Muscle layer of duodenum (tissue), 2 donors: ENCODE results near the gene KIAA1958.
A peak's percentile ranks its signal among the peaks of the same experiment; 100 is the strongest.

Experiments
- H3K27ac ChIP-seq: one replicate; pipeline ENCODE4 v1.7.0; 2013; ENCODE audit warnings: mild to moderate bottlenecking, low read length
- H3K27me3 ChIP-seq: one replicate; pipeline ENCODE4 v1.7.0; 2013; ENCODE audit warnings: low read depth, mild to moderate bottlenecking, control low read depth, low read length
- H3K36me3 ChIP-seq, 2 donors: one replicate each; pipeline ENCODE4 v1.7.0; 2013; ENCODE audit warnings: low read length in 2 of 2, control low read depth in 1 of 2, mild to moderate bottlenecking in 1 of 2; ENCODE audit not compliant: insufficient read depth in 2 of 2, control insufficient read depth in 1 of 2
- H3K4me1 ChIP-seq, 2 donors: one replicate each; pipeline ENCODE4 v1.7.0; 2013; ENCODE audit warnings: low read length in 2 of 2, mild to moderate bottlenecking in 2 of 2, control low read depth in 1 of 2, moderate library complexity in 1 of 2; ENCODE audit not compliant: insufficient read depth in 2 of 2, control insufficient read depth in 1 of 2
- H3K4me3 ChIP-seq, 2 donors: one replicate each; pipeline ENCODE4 v1.7.0; 2013; ENCODE audit warnings: low read length in 2 of 2, low read depth in 1 of 2, mild to moderate bottlenecking in 1 of 2
- H3K9me3 ChIP-seq, 2 donors: one replicate each; pipeline ENCODE4 v1.7.0; 2013; ENCODE audit warnings: low read length in 2 of 2, control low read depth in 1 of 2, mild to moderate bottlenecking in 1 of 2; ENCODE audit not compliant: control insufficient read depth in 1 of 2
- donor health status: healthy.

The KIAA1958 gene

DNA sequence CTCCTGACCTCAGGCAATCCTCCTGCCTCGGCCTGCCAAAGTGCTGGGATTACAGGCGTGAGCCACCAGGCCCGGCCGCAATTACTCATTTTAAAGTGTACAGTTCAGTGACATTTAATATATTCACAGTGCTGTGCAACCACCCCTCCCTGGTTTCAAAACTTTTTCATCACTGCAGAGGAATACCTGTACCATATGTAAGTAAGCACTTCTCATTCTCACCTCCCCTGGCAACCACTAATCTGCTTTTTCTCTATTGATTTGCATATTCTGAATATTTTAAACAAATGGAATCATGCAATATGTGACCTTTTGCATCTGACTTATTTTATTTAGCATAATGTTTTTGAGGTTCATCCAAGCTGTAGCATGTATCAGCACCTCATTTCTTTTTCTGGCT, 21.3 kb upstream of the KIAA1958 start:
- no peaks in the 10 kb centered on the region for H3K4me1 ChIP-seq
- H3K27ac ChIP-seq, result no peak overlapping the region
- peaks cover 4 to 33% of the 10 kb centered on the region in 2 donors for H3K36me3 ChIP-seq
- peaks cover 0 to 3% of the 10 kb centered on the region in 2 donors for H3K9me3 ChIP-seq
- H3K27me3 ChIP-seq, result no peaks in the 10 kb centered on the region
- no peak overlapping the region for H3K4me3 ChIP-seq

DNA sequence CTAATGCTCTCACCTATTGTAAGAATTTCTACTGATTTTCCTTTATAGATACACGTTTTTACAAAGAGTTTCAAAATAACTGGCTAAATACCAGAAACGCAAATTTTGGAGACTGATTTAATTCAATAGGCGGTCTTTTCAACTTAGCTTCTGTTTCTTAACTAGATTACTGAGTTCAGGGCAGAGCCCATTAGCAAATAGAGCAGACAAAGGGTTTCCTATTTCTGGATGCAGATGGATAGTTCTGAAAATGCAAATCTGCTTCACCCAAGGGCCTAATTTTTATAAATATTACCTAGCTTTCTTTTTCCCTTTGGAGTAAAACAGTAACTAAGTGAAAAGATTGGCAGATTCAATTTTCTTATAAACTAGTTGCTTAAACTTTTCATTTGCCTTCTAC, 13.6 kb upstream of the KIAA1958 start:
- Histone ChIP-seq H3K9me3 (peaks cover 6 to 7% of the 10 kb centered on the region in 2 donors), H3K27ac (no peak overlapping the region), H3K4me3 (no peak overlapping the region), H3K4me1 (no peaks in the 10 kb centered on the region), H3K36me3 (peaks cover 4 to 31% of the 10 kb centered on the region in 2 donors), H3K27me3 (no peaks in the 10 kb centered on the region)

DNA sequence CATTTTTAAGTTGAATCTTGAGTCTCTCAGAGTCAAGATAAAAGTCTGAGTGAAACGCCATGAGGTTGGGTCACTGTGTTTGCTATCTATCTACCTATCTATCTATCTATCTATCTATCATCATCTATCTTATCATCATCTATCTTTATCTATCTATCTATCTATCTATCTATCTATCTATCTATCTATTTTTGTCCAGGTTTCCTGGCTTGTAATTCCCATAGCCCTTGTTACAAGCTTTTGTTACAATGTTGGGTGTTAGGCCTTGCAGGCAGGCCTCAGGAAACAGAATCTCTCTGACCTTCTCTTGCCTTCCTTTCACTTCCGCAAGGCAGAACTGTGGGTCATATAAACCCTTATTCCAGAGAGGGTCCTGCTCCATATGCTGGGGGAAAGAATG, 12.6 kb upstream of the KIAA1958 start:
- H3K4me3 ChIP-seq, result no peak overlapping the region

DNA sequence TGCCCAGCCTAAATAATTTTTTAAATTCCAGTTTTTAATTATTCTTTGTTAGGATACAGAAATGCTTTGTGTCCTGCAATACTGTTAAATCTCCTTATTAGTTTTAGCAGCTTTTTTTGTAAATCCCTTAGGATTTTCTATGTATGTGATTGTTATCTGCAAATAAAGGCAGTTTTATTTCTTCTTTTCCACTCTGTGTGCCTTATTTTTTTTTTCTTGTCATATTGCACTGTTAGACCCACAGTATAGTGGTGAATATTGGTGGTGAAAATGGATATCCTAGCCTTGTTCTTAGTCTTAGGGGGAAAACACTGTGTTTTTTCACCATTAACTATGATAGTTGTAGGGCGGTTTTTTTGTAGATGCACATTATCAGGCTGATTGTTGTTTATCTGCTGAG, 11.3 kb upstream of the KIAA1958 start:
- H3K4me1 ChIP-seq, result no peaks in the 10 kb centered on the region
- H3K36me3 ChIP-seq, result peaks cover 0 to 31% of the 10 kb centered on the region in 2 donors

More for the DNA sequence above, 12.6 kb upstream of the KIAA1958 start:
- Histone ChIP-seq H3K4me1 (no peaks in the 10 kb centered on the region), H3K27me3 (no peaks in the 10 kb centered on the region), H3K9me3 (peaks cover 6 to 11% of the 10 kb centered on the region in 2 donors), H3K36me3 (peaks cover 0 to 31% of the 10 kb centered on the region in 2 donors), H3K27ac (no peak overlapping the region)

DNA sequence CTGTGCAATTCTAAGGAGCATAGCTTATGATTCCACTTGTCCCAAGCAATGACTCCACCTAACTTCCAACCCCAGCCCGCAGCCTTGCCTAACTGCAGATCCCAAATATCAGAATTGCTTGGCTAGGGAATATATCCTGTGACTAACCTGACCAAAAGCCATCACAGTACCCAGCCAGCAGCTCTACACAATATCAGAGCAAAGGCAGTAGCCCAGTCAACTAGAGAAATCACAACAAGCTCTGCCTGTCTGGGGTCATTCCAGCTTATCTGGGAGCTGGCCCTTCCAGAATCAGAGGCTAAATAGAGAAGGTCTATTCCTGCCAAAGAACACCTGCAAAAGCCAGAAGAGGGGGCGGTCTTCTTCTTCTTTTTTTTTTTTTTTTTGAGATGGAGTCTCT, 9.3 kb upstream of the KIAA1958 start:
- no peaks in the 10 kb centered on the region for H3K27me3 ChIP-seq
- no peak overlapping the region for H3K27ac ChIP-seq
- H3K9me3 ChIP-seq, result peaks cover 6 to 11% of the 10 kb centered on the region in 2 donors
- no peak overlapping the region for H3K4me3 ChIP-seq
- peaks cover 0 to 18% of the 10 kb centered on the region in 2 donors for H3K36me3 ChIP-seq
- no peaks in the 10 kb centered on the region for H3K4me1 ChIP-seq

More for the DNA sequence above, 11.3 kb upstream of the KIAA1958 start:
- no peaks in the 10 kb centered on the region for H3K27me3 ChIP-seq
- H3K9me3 ChIP-seq, result peaks cover 6 to 11% of the 10 kb centered on the region in 2 donors
- H3K4me3 ChIP-seq, result no peak overlapping the region
- H3K27ac ChIP-seq, result no peak overlapping the region

DNA sequence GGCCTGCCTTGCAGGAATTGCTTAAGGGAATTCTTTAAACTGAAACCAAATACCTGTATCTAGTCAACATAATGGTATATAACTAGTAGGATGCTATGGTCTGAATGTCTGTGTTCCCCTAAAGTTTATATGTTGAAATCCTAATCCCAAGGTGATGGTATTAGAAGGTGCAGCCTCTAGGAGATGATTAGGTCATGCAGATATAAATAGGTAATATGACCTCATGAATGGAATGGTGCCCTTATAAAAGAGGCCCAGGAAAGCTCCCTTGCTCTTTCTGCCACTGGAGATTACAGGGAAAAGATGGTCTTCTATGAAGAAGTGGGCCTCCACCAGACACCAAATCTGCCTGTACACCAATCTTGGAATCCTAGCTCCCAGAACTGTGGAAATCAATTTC, 7.4 kb upstream of the KIAA1958 start:
- no peaks in the 10 kb centered on the region for H3K4me1 ChIP-seq
- no peak overlapping the region for H3K27ac ChIP-seq
- peaks cover 0 to 10% of the 10 kb centered on the region in 2 donors for H3K36me3 ChIP-seq
- H3K4me3 ChIP-seq, result no peak overlapping the region
- H3K9me3 ChIP-seq, result peaks cover 6 to 9% of the 10 kb centered on the region in 2 donors
- H3K27me3 ChIP-seq, result no peaks in the 10 kb centered on the region

DNA sequence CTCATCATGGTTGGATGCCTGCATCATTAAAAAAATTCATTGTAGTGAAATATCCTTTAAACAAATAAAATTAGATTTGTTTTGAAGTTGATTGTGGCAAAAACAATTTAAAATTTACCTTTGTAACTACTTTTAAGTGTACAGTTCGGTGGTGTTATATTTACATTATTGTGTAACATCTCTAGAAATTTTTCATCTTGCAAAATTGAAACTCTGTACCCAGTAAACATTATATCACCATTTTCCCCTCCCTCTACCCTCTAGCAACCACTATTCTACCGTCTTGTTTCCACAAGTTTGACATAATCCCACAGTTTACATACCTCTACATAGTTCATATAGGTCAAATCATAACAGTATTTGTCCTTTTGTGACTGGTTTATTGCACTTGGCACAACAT, 2.0 kb upstream of the KIAA1958 start:
- Histone ChIP-seq H3K36me3 (no peaks in the 10 kb centered on the region), H3K4me3 (no peak overlapping the region), H3K4me1 (peaks cover 0 to 4% of the 10 kb centered on the region in 2 donors), H3K9me3 (no peaks in the 10 kb centered on the region), H3K27me3 (no peaks in the 10 kb centered on the region), H3K27ac (no peak overlapping the region)

DNA sequence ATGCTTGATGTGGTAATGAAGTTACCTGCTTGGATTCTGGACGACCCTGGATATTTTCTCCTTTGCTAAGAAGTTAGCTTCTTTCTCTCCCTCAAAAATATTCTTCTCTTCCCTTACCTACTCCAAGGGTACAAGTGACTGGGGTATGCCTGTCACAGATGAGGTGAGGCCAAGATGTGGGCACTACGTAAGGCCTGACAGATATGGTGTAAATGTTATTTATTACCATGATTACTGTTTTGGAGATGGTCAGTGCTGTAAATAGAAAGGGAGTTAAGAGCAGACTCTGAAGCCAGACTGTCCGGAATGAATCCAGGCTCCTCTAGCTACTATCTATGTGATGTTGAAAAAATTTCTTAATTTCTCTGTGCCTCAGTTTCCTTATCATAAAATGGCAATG, 1.1 kb upstream of the KIAA1958 start:
- H3K36me3 ChIP-seq, result no peaks in the 10 kb centered on the region
- peaks cover 0 to 4% of the 10 kb centered on the region in 2 donors for H3K4me1 ChIP-seq
- peak overlapping the region; percentile 72 to 87 for H3K4me3 ChIP-seq
- H3K27ac ChIP-seq, result no peak overlapping the region
- H3K27me3 ChIP-seq, result no peaks in the 10 kb centered on the region
- H3K9me3 ChIP-seq, result no peaks in the 10 kb centered on the region

DNA sequence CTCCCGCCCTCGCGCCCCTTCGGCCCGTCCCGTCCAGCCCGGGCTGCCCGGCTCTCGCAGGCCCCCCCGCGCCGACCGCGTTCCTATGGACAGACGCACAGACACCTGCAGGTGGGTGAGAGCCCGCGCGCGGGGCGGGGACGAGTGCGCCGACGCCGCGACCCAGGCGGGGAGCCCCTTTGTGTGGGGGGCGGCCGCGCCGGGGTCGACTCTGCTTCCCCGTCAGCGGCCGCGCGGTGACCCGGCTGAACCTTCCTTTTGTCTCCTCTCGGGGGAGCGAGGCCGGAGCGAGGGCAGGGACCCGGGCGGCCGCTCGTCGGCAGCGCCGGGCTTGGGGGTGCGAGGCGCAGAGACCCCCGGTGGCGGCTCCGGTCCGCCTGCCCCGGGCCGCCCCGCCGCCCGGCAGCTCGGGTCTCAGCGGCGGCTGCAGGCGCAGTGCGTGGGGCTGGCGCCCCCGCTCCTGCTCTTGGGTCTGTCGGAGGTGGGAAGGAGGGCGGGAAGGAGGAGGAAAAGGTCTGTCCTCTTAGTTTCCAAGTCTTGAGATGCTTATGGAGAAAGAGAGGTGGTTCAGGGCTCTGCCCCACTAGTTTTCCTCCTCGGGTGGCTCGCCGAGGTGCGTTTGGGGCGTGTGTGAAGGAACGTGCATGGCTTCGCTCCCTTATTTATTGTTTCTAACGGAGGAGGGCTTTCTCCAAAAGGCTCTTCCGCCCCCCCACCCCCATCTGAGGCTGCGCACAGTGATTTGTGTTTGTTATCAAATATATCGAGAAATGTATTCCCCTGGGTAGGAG, 576 bp downstream of the KIAA1958 start:
- Histone ChIP-seq H3K4me1 (peaks cover 0 to 4% of the 10 kb centered on the region in 2 donors), H3K4me3 (peak overlapping the region; percentile 74 to 88), H3K9me3 (no peaks in the 10 kb centered on the region), H3K27me3 (no peaks in the 10 kb centered on the region), H3K36me3 (no peaks in the 10 kb centered on the region), H3K27ac (no peak overlapping the region)

DNA sequence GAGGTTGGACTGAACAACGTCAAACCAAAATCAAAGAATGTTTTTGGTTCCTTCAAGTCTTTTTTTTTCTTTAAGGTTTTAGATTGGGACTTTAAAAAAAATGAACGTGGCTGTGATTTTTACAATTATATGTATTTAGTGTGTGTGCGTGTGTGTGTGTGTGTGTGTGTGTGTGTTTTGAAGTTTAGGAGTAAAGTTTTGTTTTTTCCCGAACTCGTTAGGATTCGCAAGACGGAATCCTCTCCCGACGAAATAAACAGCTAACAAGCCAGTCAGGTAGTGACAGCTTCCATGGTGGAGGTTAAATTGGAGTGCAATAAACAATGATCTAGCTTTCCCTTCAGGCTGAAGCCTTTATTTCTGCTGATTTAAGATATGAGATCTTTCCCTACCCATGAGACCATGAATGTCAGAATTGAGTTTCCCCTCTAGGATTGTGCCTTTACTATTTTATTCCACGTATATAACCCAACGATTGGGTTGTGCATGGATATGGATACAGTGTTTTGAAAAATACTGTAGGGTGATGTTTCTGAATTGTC, 1.2 kb downstream of the KIAA1958 start:
- Histone ChIP-seq H3K27me3 (no peaks in the 10 kb centered on the region), H3K9me3 (no peaks in the 10 kb centered on the region), H3K27ac (no peak overlapping the region), H3K36me3 (no peaks in the 10 kb centered on the region), H3K4me3 (peak overlapping the region; percentile 74 to 88), H3K4me1 (peaks cover 0 to 4% of the 10 kb centered on the region in 2 donors)

DNA sequence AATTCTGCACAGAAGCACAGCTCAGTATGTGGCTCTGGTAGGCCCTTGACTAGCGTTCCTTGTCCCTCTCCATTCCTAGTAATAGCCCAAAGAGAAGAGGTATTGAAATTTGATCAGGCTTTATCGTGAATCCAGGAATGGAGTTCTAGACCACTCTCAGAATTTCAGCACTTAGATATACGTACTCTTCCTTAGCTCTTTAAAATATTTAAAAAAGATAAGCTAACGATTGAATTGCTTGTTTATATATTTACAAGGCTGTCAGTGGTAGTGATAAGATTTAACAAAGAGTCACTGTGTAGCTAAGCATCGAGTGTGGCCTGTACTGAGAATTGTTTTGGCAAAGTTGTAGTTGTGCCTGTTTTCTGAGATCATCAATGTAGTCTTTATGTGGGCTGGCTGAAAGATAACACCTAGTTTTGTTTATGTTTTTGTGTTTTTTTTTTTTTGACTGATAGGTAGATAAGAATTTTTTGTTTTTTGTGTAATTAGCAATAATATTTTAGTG, 2.5 kb downstream of the KIAA1958 start:
- no peak overlapping the region for H3K4me3 ChIP-seq

More for the DNA sequence above, 2.5 kb downstream of the KIAA1958 start:
- peaks cover 0 to 4% of the 10 kb centered on the region in 2 donors for H3K36me3 ChIP-seq
- peaks cover 0 to 4% of the 10 kb centered on the region in 2 donors for H3K4me1 ChIP-seq
- peaks cover 0 to 11% of the 10 kb centered on the region in 2 donors for H3K9me3 ChIP-seq
- no peaks in the 10 kb centered on the region for H3K27me3 ChIP-seq
- H3K27ac ChIP-seq, result no peak overlapping the region
